Activated CD8-positive, alpha-beta memory T cell treated with anti-CD3 and anti-CD28 coated beads, Interleukin-2, amount 50 U/mL, for 4 hours (primary cell): ENCODE data around the gene ARHGAP15.

ENCODE experiments used
- DNase-seq: peaks from one replicate; pipeline ENCODE4 v3.0.0-alpha.2; 2020

Gene ARHGAP15

DNA sequence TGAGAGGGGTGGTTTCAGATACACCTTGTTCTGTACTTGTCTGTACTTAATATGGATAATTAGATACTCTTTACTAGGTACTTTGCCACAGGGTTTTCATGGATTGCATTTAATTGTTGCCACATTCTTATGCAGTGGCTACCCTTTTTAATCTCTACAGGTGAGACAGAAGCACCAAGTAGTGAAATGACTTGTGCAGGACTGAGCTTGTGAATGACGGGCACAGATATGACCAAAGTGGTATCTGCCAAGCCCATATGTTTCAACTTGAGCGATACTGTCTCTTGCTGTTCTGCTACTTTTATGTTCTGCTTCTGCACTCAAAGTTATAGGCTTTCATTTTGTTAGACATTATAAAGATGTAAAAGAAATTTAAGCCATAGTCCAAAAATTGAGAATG is 288.2 kb downstream of the ARHGAP15 start:
- no peak for DNase-seq

DNA sequence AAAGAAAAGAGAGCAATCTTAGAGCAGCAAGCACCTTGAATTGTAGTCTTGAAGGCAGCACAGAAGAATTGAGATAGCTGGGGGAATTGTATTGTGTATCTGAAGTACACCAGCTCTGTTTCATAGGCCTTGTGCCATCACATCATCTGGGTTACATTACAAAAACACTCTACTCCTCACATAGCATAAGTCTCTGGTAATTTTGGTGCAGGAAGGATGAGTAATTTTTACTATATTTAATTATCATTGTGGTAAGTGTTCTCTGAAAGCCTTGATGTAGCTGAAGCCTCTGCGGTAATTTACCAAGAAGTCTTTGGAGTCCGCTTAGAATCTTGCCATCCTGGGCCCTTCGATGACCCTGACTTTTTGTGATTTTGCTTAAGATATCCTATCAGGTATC is 291.1 kb downstream of the ARHGAP15 start:
- DNase-seq = no peak

DNA sequence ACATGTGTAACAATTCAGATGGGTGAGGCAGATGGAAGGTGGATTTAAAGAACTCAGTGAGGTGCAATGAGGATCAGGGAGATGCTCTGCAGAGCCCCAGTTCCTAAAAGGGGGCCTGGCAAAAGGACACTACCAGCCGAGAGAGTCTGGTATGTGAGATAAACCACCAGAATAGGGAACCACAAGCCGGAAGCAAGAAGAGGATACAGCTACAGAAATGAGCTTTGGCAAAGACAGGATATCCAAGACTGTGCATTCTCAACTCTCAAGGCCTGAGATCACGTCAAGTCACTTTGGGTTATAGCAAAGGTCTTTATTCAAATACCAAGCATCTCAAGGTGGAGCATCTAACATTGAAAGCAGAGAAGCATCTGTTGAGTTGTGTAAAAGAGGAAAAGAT is 293.5 kb downstream of the ARHGAP15 start:
- no peak for DNase-seq

DNA sequence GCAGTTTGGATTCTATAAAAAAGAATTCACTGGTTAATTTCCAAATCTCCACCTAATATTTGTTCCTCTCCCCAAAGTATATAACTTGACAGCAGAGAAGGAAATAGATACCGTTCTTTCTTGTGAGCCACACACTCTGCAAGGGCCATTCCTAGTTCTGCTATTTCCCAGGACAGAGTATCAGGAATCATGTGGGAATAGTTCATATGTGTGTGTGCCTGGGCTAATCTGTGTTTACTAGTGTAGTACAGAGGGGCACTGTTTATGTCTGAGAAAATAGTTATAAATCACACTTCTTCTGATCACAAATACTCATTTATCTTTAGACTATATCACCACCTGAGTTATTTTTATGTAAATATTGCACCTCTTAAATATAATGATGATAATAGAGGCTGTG is 296.7 kb downstream of the ARHGAP15 start:
- no peak for DNase-seq

DNA sequence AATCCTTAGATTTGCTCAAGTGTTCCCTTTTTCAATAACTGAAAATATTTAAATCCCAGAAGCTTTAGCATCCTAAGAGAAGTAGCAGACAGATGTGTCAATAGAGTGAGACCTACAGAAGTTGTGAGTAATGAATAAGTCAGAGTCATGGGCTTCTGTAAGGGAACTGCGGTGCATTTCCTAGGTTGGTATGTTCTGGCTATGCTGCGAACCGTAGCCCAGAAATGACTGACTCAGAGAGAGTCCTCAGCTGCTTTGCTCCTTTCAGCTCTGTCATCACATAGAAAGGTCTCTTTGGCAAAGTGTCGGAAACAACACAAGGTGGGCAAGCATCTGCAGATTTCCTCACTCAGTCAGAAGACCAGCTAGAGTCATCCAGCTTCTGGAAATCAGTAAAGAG is 297.1 kb downstream of the ARHGAP15 start:
- no peak for DNase-seq

DNA sequence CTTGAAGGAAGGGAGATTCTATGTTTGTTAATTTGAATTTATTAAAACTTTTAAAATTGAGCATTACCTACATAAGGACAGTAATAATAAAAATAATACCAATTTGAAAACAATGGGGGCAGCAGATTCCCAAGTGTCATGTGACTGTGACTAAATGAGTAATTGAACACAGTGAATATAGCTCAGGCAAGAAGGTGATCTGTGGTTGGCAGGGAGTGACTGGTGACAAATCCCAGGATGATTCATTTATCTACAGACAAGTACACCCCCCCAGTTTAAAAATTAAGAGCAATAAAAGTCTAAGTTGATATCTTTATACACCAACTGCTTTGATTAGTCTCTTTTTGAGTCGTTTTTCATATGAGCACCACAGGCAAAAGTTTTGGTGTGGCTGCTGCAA is 299.5 kb downstream of the ARHGAP15 start:
- DNase-seq = peak; percentile 22

DNA sequence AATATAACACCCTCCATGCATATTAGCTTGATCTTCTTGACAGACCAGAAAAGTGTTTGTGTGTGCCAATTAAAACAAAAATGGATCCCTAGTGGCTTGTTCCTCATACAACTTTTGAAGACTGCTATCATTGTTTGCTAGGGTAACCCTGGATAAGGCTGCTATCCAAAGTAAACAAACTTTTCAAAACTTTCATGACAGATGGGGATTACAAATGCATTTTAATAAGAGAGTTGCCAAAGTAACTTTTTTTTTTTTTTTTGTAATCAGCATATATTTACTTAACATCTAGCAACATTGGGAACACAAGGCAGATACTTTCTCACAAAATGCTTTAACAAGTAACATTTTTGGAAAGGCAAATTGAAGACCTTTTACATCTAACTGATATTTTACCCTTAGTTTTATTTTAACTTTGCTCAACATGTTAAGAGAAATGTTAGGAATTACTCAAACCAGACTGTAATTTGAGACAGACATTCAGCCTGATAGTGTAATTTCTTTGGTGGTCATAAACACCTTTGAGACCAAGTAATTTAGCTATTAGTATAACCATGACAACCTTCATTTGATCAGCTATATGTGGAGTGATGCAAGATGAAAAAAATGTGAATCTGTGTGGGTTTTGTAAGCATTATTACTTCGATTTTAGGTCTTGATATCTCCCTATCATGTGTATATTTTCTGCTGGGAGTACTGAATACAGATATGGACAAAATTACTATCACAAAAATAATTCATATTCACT is 300.9 kb downstream of the ARHGAP15 start:
- DNase-seq = no peak

DNA sequence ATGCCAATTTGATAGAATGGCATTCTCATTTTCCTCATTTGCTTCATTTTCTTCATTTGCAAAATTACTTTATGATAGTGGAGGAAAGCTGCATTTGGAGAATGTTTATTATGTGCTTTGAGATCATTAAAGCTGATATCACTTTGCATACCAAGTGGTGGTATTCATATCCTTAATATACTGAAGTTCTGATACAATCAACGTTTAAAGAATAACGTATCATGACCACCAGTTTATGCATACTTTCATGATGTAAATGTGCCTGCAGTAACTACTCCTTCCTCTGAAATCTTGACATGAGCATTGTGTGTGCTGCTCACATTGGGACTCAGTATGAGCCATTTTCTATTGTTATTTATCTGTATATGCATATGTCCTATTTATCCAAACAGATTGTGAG is 302.1 kb downstream of the ARHGAP15 start:
- DNase-seq = no peak

DNA sequence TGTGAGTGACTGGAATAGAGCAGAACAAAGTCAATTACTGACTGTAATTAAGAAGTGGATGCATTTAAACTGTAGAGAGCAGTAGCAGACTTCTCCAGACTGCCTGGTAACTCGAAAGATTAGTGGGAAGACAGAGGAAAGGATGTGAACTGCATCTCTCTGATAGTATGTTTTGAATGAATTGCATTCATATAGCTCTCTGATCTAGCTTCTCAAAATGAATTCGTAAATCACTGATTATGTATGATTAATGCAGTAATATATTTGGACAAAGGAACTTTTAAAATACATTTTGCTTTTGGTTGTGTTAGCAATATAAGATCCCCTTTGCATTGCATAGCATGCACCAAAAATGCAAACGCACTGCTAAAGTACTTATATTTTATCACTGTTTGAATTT is 304.0 kb downstream of the ARHGAP15 start:
- no peak for DNase-seq

DNA sequence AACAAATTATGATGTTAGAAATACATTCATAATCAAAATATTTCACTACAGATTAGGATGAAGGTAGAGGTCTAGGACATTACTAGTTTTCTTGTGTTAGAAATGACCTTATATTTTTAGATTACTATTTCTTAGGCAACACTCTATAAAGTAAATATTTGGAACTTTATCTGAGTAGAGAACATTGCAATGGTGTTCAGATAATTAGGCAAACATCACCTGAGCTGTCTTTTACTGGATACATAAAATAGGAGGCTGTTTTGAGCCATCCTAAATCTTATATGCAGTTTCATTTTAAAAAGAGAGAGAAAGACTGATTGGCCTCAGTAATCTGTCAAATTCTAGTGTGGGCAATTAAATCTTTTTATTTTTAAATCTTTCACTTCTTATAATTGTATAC is 304.6 kb downstream of the ARHGAP15 start:
- DNase-seq = no peak

DNA sequence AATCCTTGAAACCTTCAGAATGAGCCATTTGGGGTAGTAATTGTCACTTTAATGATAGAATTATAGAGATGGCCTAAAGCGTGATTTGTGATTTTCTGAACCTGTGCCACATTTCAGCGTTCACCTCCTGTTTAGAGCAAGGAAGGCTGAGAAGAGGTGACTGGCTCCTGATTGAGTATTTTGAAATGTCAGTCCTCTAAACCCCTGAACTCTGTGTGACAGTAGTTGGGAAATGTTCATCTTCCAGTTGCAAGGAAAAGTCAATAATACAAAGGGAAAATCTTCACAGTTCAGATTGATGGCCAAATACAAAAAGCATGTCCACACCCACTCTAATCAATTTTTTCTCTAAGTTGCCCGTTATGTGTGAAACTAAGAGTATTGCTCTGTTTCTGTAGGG is 305.2 kb downstream of the ARHGAP15 start:
- no peak for DNase-seq

DNA sequence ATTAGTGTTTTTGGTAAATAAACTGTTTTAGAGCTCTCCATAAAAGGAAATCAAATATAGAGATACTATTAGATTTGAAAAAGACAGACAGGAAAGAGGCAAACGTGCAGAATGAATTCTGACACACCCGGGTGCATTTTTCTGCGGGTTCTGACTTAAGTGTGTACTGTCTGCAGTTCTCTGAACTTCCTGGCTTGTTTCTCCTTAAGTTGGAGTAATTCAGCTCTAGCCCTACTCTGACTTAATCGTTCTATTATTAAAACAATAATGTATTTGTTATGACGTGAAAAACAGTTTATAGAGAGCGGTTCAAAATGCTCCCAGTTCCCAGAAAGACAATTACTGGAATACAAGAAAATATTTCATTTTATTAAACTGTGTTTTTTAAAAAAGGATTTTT is 305.9 kb downstream of the ARHGAP15 start:
- no peak for DNase-seq

DNA sequence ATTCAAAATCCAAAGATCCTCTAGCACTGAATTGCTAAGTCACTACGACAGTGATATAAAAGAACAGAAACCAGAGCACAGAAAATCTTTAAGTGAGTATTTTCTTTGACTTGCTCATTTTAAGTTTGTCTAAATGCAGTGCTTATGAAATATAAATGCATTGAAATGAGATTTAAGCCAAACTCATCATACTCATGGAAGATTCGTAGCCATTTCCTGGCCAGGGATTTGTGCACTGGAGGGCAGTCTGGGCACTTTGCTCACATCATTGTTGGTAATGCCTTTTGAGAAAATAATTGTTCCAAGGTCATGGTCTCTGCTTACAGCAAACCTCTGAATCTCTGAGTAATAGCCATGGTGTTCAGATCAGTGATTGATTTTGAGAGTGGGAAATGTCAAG is 307.7 kb downstream of the ARHGAP15 start:
- DNase-seq = no peak

DNA sequence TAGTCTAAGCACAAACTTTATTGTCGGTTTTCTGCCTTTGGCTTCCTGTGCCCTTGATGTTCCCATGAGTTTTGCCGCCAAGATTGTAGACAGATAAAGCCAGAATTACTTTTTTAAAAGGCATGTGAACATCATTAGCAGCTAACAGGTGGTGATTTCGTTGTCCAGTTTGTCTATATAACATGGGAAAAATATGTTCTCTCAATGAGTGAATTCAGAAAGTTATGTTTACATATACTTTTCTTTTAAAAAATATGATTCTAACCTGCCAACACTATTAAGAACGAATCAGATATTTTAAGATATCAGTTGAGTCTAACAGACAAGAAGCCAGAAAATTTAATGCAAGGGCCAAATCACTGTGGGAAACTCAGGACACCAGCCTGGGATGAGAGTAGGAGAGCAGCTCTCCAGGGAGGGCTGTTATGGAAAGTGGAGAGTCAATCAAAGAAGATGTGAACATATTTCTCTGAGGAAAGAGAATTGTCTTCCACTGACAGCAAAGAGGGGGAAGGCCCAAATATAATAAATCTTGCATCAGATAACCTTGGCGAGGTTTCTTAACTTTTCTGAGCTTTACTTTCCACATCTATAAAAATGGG is 311.3 kb downstream of the ARHGAP15 start:
- no peak for DNase-seq

DNA sequence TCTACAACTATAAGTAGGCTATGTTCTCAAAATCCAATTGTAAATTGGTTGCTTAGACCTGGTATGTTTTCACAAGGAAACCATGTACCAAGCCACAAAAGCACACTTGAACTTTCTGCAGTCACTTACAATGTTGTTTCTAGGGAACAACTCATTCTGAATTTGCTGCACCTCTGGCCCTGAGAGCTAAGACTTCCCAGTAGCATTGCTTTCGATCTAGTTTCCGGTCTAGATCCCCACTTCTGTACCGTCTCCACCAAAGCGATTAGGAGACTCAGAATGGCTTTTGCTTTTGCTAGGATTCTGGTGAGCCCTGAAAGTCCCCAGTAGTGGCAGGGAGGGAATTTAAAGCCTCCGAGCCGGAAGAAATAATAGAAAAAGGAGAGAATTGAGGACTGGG is 313.0 kb downstream of the ARHGAP15 start:
- DNase-seq = no peak

DNA sequence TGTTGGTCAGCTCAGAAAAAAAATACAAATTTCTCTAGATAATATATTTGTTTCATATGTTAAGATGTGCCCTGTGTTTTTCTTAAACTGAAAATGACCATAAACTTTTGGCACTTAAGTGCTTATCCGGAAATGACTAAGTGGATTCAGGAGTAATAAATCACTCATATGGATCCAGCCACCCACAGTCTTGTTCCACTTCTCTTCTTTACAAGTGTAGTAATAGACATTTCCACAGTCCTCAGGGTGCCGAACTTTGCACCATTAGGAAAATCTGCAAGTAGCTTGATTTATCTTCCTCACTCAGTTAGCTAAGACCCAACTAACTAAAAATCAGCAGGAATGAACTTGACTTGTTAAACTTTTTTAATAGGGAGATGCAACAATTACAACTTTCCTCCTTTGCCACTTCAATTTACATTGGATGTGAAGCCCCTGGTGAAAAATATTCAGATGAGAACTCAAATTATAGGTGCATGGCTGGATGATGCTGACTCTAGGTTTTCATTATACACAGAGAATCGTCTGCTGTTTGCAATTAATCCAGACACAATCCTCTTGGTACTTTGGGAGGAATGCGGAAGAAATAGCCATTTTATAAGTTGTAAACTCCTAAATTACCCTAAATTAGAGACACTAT is 322.5 kb downstream of the ARHGAP15 start:
- DNase-seq = no peak

DNA sequence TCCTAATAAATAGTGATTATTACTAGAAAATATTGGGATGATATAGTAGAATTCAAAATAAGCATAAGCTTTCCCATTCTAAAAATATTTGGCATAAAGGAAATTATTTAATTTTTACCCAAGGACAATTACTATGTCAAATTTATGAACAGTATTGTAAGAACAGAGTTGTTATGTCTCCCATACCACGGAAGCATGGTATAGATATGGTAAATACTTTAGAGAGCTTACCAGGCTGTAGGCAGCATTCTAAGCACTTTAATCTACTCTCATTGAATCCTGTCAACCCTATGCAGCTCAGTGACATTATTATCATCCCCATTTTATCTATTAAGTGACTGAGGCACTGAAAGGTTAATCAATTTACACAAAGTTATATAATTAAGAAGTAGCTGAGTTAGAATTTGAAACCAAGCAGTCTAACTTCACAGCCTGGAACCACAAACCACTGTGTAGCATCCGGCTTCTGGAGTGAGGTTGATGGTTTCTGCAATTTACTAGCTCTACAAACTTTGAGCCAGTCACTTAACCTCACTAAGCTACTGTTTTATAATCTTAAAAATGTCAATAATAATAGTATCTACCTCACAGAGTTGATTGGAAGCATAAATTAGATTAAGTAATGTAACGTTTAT is 323.7 kb downstream of the ARHGAP15 start:
- peak; percentile 24 for DNase-seq

DNA sequence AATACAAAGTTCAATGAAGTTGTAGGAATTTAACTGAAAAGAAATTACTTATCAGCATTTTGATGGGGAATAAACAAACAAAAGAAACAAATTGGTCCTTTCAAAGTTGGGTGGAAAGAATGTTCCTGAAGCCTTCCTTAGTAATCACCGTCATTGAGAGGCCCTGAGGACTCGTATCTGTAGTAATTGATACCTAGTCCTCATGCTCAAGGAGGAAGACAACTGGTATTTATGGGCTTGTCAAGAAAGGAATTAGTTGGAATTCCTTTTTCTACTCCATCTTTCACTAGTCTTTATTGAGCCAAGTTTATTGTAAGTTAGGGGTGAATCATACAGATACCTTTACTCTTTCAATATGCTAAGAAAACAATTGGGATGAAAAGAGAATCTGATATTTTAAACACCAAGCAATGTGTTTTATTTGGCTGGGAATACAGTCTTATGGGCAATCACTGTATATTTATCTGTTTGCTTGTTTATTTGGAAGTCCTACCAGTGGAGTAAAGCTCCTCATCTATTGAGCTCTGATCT is 324.8 kb downstream of the ARHGAP15 start:
- DNase-seq = no peak

DNA sequence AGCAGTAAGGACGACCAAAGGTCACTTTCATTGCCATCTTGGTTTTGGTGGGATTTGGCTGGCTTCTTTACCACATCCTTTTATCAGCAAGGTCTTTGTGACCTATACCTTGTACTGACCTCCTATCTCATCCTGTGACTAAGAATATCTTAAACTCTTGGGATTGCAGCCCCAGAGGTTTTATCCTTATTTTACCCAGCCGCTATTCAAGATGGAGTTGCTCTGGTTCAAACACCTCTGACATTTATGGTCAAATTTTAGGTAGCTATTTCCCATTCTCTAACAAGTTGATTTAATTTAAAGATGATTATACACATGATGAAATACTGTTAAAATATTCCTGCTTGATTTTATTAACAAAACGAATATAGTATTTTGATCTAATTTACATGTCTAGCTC is 326.1 kb downstream of the ARHGAP15 start:
- DNase-seq = no peak

DNA sequence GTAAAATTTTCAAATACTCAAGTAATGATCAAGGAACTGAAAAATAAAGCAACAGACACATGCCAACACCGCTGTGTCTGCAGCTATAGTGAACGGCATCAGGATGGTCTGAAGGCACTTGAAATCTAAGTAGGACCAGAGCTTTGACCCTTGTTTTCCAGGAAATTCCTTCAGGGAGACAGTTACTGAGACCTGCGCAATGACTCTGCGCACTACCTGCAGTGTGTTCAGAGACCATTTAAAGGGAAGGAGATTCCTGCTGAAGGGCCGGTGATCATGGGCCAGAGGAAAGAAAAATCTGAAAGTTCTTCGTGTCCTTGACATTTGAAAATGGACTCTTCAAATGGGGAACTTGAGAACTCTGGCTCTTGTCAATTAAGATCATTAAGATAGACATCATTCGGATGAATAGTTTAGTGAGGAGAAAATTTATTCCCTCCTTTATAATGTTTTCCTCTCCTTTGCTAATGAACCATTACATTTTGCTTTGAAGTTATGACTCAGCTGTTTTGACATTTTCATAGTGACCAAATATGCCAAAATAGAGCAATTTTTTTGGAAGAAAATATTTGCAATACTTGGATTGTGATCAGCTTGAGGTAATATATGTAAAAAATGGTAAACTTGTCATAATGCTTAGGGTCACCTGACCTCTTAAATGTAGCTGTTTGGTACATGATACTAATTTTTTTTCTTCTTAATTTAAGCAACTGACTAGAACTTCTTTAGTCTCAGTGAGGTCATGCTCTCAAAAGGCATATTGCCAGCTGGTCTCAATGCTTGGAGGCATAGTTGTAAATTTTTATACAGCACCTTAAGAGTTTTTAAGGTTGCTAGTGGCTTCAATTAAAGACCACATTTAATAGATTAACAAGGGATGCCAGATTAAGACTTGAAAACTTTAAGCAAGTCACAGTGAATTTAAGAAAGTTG is 329.3 kb downstream of the ARHGAP15 start:
- no peak for DNase-seq

DNA sequence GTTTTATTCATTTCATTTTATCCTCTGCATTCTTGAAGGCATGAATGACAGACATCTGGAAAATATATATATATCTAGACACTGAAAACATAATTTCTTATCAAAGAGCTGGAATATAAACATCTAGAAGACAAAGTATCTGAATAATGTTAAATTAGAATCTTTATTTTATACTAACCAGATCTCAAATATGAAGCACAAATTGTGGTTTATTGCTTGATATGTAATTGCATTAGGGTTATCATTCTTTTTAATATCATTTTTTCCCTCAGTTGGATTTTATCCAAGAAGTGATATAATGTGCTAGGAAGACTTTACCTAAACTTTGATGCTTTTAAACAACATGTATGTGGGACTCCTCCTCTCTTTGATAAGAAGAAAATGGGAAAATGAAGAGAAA is 331.2 kb downstream of the ARHGAP15 start:
- no peak for DNase-seq

DNA sequence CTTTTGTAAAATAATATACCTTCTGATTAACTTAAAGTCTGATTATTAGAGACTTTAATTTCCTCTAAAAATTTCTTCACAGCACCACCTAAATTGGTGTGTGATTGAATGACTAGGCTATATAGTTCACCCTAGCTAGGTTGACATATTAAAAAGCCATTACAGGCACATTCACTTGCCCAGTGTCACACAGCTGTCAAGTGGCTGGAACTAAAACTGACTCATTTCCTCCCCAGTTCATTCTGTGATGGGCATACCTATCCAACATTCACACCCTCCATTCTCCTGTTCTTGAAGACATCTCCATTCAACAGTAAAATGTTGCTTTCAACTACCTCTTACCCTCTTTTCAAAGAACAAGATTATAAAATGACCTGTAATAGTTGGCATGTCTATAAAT is 334.5 kb downstream of the ARHGAP15 start:
- DNase-seq = no peak

DNA sequence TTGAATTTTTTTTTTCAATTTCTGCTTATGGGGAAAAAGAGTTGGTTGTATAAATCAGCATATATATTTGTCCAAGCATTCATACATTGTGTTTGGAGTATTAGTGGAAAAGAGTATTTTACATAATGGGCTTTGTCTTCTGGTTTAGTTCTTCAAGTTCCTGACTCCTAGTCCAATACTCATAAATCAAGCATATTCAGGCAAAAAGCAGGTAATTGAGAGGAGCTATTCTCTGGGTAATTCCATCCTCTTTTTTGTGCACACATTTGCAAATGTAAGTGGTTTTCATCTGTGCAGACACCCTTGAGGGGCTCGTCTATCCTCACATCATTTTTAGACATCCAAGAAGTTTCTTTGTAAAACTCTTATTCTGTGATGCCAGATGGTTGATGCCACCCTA is 337.2 kb downstream of the ARHGAP15 start:
- no peak for DNase-seq
